Liver (tissue), 3 donors: ENCODE results near the gene SH3D19.

ENCODE experiments used
- GABPA ChIP-seq, 2 donors: IDR thresholded peaks in 1 of 2; conservative IDR thresholded peaks in 1 of 2; 2 replicates each; pipeline ENCODE4 v1.6.1; 2016; ENCODE audit warnings: antibody characterized with exemption in 2 of 2, mild to moderate bottlenecking in 1 of 2, moderate library complexity in 1 of 2
- SP1 ChIP-seq: IDR thresholded peaks from 2 replicates; pipeline ENCODE4 v1.6.1; 2018; ENCODE audit warnings: antibody characterized with exemption, mild to moderate bottlenecking
- TAF1 ChIP-seq: conservative IDR thresholded peaks from 2 replicates; pipeline ENCODE4 v1.6.1; 2016; ENCODE audit warnings: antibody characterized with exemption, mild to moderate bottlenecking
- TF ChIP-seq, protein P1 (sequence below): fragments of 150-350 bp; IDR thresholded peaks from 2 replicates; pipeline ENCODE4 v1.5.1; 2017; ENCODE audit warnings: improper control_type of control experiment, low read depth, low read length; ENCODE audit not compliant: missing input control
- donor health status: healthy.
- donor health status: healthy.

DNA sequence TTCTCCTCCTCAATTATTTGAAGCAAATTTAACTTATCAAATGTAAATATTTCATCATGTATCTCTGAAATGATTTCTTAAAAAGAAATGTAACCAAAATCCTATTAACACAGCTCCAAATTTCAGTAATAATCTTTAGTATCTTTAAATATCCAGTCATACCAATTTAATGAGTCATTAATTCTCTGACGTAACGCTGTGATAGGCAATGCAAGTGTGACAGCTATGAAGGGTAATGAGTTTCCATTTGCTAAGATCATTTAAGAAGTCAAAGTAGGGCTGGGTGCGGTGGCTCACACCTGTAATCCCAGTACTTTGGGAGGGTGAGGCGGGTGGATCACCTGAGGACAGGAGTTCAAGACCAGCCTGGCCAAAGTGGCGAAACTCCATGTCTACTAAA is 210.4 kb downstream of the SH3D19 start:
- TF ChIP-seq SP1: no peak
- TF ChIP-seq, protein P1, sequence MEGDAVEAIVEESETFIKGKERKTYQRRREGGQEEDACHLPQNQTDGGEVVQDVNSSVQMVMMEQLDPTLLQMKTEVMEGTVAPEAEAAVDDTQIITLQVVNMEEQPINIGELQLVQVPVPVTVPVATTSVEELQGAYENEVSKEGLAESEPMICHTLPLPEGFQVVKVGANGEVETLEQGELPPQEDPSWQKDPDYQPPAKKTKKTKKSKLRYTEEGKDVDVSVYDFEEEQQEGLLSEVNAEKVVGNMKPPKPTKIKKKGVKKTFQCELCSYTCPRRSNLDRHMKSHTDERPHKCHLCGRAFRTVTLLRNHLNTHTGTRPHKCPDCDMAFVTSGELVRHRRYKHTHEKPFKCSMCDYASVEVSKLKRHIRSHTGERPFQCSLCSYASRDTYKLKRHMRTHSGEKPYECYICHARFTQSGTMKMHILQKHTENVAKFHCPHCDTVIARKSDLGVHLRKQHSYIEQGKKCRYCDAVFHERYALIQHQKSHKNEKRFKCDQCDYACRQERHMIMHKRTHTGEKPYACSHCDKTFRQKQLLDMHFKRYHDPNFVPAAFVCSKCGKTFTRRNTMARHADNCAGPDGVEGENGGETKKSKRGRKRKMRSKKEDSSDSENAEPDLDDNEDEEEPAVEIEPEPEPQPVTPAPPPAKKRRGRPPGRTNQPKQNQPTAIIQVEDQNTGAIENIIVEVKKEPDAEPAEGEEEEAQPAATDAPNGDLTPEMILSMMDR: no peak
- no peak for TF ChIP-seq GABPA (IDR thresholded peaks at IDR 0.05 in 1 of 2, conservative IDR thresholded peaks at IDR 0.05 in 1 of 2)
- no peak for TF ChIP-seq TAF1
